SHP77 treated with DMSO at 0.1 percent for 48 hours (cell line): ENCODE data around the gene SAP25.
"Not testable (repeated sequence)": the region's sequence is repeated elsewhere in the genome, so short reads cannot be mapped to it uniquely, and the experiment has no call there.

Experiments used
- DNase-seq: peaks from one replicate; lab custom pipeline; 2025; lab: John Stamatoyannopoulos, UW

The SAP25 gene

GRCh38 chr7:100575746-100576383 lies 2.2 kb upstream of the SAP25 start:
- no peak for DNase-seq

- no peak for DNase-seq
Observed at GRCh38 chr7:100575206-100575631, 1.5 kb upstream of the SAP25 start.

DNA sequence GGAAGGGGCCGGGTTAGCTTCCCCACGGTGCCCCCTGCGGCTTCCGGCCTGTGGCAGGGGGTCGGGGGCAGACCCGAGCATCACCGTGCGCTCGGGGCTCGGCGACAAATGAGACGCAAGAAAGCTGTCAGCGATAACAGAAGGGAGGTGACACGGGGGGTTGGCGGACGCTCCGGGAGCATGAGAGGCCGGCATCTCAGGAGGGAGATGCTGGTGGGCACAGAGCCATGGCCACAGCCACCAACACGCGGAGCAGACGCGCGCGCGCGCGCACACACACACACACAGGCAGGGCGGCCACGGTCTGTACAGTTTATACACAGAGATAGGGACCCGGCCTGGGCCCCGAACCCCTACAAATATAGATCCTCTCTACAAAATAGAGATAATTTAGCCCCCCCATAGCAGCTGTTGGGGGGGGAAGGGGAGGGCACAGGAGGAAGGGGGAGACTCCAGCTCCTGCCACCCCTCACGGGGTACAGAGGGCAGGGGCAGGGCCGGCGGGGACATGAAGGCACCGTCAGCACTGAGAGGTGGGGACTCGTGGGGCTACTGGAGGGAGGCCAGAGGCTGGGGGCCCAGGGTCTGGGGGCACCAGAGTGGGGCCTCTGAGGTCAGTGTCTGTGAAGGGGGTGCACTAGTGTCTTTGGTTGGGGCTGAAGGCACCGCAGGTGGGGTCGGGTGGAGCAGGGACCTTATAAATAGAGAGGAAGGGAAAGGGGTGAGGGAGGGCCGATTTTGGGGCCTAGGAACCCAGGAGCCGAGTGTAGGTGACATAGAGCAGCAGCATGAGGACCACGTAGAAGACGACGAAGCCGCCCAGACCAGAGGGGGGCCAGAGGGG lies 884 bp upstream of the SAP25 start:
- DNase-seq, result no peak

GRCh38 chr7:100572949-100573675 lies 588 bp downstream of the SAP25 start:
- DNase-seq, result no peak

DNA sequence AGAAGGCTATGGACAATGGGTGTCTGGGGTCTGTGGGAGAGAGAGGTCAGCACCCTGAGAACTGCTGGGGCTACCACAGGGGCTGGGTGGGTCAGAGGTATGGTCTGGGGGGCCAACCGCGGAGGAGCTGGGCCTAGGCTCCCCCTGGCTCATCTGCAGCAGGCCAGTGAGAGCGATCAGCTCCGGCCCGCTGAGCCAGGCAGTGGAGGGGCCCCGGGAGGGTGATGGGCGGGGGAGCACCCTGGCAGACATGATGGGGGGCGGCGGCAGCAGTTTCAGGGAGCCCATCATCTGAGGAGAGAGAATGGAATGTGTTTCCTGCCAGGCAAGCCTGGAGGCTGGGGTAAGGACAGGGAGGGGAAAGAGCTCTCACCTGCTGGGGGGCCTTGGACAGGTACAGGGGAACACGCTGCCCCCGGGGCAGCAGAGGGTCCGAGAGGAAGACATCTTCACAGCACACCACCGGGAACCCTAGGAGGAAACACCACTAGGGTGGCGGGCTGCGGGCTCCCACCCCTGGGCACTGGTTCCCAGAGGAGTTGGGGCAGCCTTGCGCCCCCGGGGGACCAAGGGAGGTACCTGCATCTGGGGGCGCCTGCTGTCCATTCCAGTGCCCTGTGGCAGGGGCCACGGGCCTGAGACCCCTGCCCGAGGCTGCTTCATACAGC lies 1.3 kb downstream of the SAP25 start:
- DNase-seq, result no peak

GRCh38 chr7:100571829-100572116 lies 1.9 kb downstream of the SAP25 start:
- DNase-seq, result no peak

DNA sequence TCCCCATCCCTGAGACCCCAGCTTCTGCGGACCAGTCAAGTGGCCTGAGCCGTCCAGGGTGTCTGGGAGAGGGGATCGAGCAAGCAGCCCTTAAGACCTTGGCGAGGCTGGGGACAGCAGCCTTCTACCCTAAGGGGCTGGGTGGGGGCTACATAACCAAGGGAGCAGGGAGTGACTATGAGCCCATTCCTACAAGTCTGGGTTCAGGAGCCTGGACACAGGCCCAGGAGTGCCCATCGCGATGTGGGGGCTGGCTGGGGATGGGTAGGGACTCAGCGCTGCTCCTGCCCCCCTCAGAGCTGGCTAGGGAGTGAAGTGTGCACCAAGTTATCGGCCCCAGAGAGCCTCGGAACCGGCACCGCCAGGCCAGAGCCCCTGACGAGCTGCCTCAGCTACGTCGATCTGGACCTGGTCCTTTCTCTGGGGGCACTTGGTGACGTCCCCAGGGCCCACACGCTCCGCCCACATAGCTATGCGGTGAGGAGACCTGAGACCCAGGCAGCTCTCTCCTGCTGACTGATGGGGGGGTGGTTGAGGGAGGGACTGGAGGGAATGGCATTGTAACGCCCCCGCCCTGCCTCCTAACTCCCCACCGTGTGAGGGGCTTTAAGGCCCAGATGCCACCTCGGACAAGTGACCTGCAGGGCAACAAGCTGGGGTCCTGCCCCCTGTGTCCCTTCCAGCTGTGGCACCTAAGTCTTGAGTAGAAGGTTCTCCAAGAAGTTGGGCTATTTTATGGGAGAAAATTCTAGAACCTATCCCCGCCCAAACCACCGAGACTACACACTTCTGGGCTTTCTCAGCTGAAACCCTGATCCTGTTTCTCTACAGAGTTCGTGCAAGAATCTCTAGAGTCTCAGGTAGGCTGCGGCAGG lies 2.5 kb downstream of the SAP25 start:
- no peak for DNase-seq

DNA sequence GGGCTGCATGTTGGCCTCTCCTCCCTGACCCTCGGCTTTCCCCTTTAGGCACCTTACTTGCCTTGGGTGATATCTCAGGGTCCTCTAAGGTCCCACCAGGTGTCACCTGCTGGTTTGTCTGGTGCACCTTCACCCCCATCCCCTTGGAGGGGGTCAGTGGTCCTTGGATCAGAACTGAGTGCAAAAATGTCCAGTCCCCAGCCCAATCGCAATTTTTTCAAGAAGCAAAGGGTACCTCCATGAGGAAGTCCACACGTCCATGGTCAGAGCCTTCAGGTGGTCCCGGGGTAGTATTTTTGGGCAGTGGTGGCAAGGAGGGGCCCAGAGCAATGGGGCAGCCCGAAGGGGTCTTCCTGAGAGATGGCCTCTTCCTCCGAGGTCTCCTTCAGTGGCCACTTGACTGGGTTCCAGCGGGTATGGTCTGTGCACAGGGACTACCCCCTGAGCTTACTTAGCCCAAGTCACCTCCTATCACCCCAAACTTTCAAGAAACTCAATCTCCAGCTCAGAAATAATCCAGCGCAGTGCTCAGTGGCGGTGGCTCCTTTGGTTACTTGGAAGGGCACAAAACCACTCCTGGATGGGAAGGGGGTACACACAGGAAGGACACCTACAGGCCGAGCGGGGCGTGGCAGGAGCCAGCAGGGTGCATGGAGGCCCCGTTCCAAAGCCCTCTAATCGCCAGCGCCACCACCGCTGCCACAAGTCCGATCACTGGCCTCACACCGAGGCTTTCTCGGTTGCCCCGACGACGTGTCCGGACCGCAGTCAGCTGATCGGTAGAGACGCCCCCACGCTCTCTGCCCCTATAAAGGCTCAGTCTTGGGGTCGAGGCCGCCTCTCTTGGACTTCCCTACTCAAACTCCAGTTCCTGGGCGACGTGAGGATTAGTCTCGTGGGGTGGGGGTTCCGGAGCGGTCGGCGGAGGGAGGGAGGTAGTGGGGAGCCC lies 4.5 kb downstream of the SAP25 start:
- no peak for DNase-seq

DNA sequence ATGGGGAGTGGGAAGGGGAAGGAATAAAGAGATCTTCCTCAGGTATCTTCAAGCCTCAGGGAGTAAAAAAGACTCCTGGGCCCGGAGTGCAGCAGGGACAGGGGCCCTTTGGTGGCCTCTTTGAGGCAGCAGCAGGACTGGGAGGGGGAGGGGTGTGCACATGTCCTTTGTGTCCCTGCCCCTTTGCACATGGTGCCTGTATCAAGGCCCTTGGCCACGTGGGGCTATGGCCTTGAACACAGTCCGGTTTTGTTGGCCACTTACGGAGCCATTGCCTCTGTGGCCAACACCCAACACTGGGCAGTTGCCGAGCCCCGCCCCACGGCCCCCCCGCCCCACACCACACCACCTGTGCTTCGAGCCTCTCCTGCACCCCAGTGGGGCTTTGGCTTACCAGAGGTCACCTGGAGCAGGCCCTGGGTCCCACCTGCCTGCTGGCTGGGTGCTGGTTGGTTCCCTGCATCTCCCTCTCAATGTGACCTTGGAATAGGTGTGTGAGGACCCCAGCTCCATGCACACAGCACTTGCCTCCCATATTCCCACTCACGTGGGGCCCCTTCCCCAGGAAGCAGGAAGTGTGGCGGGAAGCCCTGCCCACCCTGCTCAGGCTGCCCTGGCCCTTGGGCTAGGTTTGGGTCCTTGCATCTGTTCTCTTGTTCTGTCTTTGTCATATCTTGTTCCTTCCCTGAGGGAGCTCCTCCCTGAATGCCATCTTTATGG lies 5.4 kb downstream of the SAP25 start:
- no peak for DNase-seq

DNA sequence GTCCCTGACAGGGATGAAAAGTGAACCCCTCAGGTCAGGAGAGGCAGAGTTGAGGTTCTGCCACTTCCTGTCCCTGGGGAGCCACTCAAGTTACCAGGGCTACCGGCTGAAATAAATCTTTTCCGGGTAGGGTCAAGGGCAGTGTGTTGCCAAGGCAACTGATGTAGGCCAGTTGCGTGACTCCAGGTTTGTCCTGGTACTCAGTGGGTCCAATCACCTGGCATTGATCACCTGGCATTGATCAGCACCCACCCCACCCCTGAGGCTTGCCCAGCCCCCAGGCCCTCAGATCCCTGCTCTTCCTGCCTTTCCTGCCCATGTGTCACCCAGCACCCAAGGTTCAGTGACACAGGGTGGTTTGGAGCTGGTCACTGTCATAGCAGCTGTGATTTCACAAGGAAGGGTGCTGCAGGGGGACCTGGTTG lies 5.9 kb downstream of the SAP25 start:
- no peak for DNase-seq

DNA sequence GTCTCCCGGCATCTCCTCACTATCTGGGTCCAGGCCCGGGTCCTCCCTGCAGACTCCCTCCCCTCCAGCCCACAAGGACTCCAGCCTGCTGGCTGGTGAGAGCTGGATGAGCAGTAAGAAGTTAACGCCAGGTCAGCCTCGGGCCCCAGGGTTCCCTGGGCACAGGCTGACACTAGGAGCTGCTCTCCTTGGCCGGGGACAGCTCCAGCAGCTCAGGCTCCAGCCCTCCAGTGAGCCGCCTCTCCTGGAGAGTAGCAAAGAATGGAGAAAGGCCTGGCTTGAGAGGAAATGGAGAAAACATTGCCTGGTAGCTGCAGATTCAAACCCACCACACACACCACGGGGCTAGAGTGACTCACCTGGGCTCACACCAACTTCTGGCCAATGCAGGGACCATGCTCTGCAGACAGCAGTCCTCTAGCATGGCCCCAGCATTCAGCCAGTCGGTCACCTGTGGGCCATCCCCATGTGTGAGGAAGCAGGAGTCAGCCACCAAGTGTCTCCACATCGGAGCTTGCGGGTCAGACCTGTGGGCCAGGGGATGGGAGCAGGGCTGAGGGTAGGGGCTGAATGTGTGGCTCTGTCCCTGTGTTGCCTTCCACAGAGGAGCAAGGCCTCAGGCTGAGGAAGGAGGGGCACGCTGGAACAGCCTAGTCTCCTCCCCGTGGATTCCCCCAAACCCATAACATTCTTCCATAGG lies 6.5 kb downstream of the SAP25 start:
- no peak for DNase-seq

DNA sequence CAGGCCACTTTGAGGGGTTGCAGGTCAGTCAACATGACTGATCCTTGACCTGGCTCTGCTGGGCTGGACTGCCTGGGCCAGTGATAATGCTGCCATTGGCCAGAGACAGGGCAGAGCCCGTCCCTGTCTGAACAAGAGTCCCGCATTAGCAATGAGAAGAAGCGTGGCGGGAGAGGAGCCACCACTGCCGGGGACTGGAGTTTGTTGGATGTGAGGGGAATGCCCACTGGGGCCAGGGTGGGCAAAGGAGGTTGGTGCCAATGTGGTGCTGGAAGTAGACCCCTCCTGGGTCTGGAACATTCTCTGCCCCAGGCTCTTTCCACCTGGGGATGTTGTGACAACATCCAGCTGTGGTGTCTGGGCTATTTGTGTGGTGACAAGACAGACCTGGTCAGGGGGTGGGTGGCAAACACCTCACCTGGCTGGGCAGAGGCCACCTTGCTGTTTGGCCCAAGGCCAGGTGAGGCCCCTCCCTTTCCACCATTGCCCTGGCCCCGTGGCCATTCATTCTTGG lies 7.6 kb downstream of the SAP25 start:
- no peak for DNase-seq

DNA sequence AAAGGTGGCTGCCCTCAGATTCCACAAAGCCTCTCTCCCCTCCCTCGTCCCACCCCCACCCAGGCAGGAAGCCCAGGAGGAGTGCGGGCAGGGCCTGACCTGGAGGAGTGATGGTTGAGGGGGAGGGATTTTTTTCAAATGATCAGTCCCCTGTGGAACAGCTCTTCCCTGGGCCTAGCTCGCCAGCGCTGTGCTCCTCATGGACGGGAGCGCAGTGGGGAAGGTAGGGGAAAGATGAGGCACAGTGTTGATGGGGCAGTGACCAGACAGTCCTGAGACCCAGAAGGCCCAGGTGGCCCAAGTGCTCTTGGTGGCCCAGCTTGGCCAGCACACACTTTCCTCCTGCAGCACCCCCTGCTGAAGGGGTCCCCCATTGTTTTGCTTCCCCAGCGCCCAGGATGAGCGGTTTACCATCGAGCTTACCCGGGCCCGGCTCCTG lies 8.5 kb downstream of the SAP25 start:
- no peak for DNase-seq

DNA sequence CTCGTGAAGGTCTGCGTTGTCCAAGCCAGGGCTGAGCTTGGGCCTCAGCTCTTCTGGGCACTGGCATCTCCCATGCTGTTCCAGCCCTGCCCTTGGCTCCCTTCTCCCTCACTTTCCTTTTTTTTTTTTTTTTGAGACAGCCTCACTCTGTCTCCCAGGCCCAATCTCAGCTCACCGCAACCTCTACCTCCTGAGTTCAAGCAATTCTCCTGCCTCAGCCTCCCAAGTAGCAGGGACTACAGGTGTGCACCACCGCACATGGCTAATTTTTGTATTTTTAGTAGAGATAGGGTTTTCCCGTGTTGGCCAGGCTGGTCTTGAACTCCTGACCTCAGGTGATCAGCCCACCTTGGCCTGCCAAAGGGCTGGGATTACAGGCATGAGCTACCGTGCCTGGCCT lies 9.3 kb downstream of the SAP25 start:
- not testable (repeated sequence) for DNase-seq

GRCh38 chr7:100563809-100564400 lies 9.8 kb downstream of the SAP25 start:
- DNase-seq, result no peak

DNA sequence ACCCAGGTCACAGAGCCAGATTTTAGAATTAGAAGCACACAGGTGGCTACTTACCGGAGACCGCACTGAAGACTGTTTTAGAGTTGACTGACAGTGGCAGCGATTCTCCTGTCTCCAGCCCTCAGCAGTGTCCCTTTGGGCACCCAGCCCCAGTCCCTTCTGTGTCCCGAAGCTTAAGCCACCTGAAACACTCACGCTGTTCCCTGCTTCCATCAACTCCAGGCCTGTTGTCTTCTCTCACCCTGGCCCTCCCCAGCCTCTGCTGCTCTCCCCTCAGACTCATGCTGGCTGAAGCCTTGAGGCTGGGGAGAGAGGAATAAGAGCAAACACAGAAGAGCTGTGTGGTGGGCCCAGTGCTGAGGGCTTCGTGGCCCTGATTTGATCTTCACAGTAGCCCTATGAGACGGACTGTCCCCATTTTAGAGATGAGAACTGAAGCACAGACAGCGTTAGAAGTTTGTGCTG lies 10.6 kb downstream of the SAP25 start:
- no peak for DNase-seq

DNA sequence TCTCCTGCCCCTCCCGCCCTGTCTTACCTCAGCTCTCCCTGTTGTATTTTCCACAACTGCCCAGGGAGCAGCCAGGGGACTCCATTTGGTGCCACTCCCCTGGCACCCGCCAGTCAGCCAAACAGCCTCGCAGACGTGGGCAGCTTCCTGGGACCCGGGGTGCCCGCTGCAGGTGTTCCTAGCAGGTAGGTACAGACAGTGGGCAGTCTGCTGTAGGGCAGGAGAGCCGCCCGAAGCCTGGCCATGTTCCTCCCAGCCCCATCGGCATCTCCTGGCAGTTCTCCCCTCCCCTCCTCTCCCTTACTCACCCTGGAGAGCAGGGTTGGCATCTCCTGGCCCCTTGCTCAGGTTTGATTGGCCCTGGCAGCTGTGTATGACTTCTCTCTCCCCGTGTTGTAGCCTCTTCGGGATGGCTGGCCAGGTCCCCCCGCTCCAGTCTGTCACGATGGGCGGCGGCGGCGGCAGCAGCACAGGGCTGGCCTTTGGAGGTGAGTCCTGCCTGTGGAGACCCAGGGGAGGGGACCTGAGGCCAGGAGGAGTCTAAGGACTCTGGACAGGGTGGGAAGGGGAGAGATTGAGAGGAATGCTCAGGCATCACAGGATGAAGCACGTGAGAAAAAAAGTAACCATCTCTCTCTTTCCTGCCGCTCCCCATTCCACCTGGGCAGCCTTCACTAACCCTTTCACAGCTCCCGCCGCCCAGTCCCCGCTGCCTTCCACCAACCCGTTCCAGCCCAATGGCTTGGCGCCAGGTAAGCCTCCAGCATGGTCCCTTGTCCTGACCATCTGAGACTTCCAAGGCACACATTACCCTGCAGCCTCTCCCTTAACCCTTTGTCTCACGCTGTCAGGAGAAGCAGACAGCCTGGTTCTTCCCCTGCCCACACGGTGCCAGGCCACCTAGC lies 11.3 kb downstream of the SAP25 start:
- DNase-seq, result no peak
